ENCODE results near the gene C6orf47.
A peak's percentile ranks its signal among the peaks of the same experiment; 100 is the strongest.

Gene C6orf47

DNA sequence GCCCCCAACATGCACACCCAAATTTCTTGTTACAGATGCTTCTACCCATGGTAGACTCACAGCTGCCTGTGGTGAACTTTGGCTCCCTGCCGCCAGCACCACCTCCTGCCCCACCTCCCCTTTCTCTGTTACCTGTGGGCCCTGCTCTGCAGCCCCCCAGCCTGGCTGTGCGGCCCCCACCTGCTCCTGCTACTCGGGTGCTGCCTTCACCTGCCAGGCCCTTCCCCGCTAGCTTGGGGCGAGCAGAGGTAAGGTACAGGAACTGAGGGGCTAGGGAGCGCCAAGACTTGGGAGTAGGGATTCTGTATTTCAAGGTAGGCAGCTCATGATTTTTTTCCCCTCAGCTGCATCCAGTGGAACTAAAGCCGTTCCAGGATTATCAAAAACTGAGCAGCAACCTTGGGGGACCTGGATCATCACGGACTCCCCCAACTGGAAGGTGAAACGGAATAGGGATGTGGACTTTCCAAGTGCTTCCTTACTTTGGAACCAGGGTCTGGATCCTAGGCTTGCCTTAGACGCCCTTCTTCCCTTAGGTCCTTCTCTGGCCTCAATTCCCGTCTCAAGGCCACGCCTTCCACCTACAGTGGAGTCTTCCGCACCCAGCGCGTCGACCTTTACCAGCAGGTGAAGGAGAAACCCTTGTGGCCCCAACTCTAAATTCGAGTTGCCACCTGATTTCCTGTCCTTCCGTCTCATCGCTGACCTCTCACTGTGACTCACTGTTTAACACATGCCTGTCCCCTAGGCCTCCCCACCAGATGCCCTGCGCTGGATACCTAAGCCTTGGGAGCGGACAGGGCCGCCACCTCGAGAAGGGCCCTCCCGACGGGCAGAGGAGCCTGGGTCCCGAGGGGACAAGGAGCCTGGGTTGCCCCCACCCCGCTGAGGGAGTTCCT is 23.6 kb downstream of the C6orf47 start:
- no peak for DNase-seq

DNA sequence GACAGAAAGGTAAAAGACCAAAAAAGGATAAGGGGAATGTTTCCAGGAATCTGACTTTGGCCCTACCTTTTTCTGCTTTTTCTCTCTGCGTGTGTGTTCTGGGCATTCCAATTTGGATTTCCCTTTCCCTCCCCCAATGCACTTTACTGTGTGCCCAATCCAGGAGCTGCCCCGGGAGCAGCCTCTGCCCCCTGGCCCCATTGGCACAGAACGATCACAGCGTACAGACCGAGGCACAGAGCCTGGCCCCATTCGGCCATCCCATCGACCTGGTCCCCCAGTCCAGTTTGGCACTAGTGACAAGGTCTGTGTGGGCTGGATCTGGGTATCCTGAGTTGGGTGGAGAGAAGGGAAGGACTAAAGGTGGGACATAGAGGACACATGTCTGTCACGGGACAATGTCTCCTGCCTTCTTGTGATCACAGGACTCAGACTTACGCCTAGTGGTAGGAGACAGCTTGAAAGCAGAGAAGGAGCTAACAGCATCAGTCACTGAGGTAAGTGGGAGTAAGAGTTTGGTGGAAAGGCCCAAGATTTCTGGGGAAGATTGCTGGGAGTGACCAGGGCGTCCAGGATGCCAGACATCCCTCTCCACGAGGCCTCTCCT is 25.5 kb downstream of the C6orf47 start:
- no peak for DNase-seq

DNA sequence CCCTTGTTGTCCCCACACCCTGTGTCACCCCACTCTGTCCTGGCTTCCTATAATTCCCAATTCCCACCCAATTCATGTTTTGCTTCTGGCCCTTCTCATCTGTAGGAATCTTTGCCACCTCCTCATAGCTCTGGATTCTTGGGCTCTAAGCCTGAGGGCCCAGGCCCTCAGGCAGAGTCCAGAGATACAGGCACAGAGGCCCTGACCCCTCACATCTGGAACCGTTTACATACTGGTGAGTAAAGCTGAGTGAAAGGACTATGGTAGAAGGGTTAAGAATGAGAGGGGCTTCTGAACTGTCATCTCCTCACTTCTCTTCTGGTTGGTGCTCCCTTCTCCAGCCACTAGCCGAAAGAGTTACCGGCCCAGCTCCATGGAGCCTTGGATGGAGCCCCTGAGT is 26.4 kb downstream of the C6orf47 start:
- no peak for DNase-seq

DNA sequence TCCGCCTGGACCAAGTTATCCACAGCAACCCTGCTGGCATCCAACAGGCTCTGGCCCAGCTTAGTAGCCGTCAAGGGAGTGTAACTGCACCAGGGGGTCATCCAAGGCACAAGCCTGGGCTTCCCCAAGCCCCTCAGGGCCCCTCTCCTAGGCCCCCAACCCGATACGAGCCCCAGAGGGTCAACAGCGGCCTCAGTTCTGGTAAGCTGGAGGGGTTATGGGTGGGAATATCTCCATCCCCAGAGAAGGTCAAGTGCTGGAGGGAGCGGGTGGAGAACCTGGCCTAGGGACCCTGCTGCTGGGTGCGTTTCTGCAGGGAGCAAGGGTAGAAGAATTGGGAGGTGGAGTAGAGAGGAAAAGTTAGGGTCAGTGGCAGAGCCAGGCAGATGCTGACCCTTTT is 27.1 kb downstream of the C6orf47 start:
- DNase-seq, result no peak

DNA sequence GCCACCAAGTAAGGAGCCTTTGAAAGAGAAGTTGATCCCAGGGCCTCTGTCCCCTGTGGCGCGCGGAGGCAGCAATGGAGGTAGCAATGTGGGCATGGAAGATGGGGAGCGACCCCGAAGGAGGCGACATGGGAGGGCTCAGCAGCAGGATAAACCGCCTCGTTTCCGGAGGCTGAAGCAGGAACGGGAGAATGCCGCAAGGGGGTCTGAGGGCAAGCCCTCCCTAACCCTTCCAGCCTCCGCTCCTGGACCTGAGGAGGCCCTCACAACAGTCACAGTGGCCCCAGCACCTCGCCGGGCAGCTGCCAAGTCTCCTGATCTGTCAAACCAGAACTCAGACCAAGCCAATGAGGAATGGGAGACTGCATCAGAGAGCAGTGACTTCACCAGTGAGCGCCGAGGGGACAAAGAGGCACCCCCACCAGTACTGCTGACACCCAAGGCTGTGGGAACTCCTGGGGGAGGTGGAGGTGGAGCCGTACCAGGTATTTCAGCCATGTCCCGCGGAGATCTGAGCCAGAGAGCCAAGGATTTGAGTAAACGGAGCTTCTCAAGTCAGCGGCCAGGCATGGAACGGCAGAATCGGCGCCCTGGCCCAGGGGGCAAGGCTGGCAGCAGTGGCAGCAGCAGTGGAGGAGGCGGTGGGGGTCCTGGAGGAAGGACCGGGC is 28.2 kb downstream of the C6orf47 start:
- DNase-seq, result no peak

DNA sequence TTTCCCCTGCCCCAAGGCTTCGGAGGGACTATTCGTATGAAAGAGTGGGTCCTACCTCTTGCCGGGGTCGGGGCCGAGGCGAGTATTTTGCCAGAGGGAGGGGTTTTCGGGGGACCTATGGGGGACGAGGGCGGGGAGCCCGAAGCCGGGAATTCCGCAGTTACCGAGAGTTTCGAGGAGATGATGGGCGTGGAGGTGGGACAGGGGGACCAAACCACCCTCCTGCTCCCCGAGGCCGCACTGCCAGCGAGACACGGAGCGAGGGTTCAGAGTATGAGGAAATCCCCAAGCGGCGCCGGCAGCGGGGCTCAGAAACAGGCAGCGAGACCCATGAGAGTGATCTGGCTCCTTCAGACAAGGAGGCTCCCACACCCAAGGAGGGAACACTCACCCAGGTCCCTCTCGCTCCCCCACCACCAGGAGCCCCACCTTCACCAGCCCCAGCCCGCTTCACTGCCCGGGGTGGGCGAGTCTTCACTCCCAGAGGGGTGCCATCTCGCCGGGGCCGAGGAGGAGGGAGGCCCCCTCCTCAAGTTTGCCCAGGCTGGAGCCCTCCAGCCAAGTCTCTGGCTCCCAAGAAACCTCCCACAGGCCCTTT is 28.8 kb downstream of the C6orf47 start:
- DNase-seq, result no peak

DNA sequence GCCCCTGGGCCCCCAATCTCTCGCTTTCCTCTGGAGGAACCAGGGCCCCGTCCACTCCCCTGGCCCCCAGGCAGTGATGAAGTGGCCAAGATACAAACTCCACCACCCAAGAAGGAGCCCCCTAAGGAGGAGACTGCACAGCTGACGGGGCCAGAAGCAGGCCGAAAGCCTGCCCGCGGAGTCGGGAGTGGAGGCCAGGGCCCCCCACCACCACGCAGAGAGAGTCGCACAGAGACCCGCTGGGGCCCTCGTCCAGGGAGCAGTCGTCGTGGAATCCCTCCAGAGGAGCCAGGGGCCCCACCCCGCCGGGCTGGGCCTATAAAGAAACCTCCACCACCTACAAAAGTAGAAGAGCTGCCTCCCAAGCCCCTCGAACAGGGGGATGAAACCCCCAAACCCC is 29.4 kb downstream of the C6orf47 start:
- DNase-seq, result no peak

DNA sequence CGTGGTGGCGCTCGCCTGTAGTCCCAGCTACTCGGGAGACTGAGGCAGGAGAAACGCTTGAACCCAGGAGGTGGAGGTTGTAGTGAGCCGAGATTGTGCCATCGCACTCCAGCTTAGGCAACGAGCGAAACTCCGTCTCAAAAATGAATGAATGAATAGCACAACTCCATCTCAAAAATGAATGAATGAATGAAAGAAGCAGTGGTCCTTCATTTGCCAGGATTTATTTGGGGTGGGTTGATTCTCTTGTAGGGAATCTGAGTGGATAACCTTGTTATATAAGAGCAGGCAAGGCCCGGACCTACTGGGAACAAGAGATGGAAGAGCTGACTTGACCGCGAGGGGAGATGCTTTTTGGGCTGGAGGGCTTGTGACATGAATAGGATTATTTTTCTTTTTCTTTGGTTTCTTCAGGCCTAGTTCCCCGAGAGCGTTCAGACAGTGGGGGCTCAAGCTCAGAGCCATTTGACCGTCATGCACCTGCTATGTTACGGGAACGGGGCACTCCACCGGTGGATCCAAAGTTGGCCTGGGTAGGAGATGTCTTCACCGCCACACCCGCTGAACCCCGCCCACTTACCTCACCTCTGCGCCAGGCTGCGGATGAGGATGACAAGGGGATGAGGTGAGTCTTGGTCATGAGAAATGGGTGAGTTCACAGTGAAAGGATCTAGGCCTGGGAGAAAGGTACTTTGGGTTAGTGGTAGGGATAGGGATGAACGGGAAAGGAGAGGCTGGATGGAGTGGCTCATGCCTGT is 30.2 kb downstream of the C6orf47 start:
- no peak for DNase-seq

DNA sequence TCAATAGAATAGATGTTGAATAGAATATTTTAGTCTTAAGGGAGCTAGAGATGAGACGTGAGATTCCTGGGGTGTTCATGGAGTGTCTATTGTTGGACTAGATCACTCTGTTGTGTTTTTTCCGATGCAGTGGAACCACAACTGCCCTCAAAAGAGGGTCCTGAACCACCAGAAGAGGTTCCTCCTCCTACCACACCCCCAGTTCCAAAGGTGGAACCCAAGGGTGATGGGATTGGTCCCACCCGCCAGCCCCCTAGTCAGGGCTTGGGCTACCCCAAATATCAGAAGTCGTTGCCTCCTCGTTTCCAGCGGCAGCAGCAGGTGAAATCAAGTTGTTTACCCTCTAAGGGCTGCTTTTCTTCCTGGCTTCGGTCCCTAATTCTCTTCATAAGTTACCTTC is 31.6 kb downstream of the C6orf47 start:
- no peak for DNase-seq

DNA sequence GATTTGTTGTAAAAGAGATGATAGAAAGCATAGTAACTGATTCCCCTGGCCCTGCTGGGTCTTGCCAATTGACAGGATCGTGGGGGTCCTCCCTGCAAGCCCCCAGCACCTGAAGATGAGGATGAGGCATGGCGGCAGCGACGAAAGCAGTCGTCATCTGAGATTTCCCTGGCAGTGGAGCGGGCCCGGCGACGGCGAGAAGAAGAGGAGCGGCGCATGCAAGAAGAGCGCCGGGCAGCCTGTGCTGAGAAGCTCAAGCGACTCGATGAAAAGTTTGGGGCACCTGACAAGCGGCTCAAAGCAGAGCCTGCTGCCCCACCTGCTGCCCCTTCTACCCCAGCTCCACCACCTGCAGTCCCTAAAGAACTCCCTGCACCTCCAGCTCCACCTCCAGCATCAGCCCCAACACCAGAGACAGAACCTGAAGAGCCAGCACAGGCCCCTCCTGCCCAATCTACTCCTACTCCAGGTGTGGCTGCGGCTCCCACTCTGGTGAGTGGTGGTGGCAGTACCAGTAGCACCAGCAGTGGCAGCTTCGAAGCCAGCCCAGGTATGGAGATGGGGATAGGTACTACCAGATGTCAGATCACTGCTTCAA is 32.8 kb downstream of the C6orf47 start:
- DNase-seq, result no peak

DNA sequence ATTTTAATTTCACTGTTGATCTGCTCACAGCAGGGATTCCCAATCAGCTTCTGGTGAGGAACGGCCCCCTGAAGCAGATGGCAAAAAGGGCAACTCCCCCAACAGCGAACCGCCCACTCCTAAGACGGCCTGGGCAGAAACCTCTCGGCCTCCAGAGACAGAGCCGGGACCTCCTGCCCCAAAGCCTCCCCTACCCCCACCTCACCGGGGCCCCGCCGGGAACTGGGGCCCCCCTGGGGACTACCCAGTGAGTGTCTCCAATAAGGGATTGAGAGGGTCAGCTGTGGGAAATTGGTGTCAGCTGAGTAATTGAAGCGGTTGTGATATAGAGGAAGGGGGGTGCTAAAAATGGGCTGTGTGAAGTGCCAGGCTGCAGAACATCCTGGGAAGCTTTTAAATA is 33.6 kb downstream of the C6orf47 start:
- DNase-seq, result no peak

DNA sequence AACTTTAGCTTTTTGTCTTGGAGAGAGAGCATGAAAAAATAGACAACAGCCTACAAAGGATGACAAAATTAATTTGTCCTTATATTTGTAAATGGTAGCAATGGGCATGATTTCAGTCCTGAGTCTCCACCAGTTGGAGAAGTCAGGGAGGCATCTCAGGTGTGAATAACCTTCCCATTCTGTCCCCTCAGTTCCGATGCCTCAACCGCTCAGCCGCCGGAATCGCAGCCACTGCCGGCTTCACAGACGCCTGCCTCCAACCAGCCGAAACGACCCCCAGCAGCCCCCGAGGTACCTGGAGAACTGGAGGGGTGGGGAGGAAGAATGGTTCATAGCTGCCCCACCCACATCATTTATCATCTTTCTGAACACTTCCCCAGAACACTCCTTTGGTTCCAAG is 36.5 kb downstream of the C6orf47 start:
- no peak for DNase-seq

DNA sequence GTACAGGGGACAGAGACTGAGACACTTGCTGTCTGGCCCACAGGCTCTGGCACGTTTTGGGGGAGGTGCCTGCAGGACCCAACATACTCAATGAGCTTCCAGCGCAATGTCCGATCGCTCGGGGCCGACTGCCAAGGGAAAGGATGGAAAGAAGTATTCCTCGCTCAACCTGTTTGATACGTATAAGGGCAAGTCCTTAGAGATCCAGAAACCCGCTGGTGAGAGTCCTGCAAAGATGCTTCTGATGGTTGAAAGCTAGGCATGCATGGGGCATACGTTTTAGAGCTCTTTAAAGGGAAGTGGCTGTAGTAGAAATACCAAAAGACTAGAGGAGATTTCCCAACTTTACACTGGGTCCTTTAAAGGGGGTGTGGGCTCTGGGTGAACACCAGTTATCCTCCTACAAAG is 37.9 kb downstream of the C6orf47 start:
- DNase-seq, result no peak

DNA sequence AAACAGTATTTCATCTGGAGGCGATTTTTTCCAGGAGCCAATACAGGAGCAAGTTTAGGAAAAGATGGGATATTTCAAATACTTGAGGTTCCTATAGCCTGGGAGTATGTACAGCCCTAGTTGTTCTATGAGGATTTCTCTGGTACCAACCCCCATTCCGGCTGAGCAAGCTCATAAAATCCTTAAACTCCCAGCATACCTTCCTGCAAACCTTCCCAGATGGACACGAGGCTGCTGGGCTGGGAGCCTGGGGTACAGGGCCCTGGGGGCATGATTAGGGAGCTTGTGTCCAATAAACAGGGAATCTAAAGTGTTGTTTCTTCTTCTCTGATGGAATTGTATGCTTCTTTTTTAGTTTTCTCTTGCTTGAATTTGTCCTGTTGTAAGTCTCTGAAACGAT is 38.6 kb downstream of the C6orf47 start:
- no peak for DNase-seq

DNA sequence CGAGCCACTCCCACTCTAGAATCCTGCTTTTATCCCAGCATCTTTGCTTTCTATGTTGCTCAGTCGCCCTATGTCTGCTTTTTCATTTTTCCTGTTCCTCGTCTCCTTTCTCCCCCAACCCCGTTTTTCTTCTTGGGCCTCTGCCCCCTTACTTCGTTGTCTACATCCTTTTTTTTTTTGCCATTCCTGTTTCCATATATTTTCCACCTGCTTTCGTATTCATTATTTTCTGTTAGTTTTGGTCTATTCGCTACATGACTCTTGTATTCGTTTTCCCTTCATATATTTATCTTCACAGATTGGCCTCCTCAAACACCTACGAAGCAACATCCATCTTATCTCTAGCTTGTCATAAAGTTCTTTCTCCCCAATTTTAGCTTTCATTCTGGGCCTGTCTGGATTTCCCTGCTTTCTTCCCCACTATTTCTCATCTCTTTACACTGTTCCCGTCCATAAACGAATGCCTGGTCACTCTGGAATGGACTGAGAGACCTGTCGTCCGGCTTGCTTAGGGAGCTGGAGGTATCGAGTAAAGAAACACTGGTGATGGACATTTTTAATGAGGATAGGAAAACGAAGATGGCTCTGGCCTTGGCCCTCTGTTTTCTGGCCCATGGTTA is 39.1 kb downstream of the C6orf47 start:
- no peak for DNase-seq

DNA sequence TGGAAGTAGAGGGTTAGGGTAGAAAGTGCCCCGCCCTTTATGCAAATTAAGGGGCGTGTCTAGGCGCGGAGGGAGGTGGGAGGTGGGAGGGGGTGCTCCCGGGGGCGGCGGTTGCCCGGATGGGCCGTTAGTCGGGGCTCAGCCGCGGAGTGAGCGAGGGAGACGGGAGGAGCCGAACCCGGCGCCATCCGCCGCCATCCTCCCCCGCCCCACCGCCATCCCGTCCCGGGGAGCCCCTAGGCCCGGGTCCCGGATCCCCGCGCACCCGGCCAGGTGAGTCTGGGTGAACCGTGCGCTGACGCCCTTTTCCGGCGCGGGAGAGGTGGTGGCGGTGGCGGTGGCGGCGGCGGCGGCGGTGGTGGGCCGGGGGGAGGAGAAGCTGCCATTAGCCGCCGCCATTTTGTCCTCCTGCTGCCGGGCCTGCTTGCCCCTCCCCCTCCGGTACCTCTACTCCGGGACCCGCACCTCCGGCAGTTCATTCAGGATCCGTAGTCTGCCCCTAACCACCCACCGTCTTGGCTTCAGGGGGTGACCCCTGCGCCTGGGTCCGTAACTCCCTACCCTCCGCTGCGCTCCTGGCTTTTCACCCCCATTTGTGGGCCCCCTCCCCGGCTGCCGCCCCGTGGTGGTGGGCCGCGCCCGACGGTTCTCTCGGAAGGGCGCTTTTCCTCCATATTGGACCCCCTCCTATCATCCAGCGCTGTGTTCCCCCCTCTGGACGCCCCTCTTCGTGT is 39.8 kb downstream of the C6orf47 start, which contains the start of gene PRRC2A:
Gene PRRC2A, plus strand, starts transcription at position 130 of the 734 bp plus-strand sequence. CDS start 2,075 bp downstream, outside the sequence.
- peak in 44 of 56 donors; percentile 31 to 100 (median 78) for DNase-seq

DNA sequence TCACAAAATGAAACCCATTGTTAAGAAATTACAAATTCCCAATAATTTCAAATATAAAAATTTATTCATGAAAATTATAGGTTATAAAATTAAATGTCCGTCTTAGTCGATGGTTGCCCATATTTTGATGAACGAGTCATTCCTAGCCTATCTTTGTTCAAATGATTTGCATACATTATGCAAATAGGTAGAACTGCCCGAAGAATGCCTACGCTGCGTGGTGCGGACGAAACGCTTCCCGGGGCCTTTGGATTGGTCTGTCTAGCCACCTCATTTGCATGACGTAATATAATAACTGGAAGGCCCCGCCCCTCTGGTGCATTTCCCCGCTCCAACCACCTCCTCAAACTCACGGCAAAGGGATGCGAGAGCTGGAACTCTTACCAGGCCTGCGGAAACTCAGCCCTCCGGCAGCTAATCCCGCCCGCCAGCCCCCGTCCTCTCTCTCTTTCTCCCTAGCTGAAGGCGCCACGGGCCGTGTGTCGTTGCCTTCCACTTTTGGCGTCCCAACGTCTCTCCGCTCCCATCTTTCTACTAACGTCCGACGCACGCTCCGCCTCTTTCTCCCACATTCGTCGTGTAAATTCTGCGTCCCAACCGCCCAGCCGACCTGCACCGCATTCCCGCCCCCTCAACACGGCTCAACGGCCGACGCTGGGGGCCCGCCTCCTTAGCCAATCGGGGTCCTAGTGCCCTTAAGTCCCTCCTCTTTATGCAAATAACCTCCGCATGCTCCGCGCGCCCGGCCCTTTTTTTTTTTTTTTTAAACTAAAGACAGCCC is 40.6 kb downstream of the C6orf47 start:
- DNase-seq, result peak; percentile 79 to 100 (median 97)

DNA sequence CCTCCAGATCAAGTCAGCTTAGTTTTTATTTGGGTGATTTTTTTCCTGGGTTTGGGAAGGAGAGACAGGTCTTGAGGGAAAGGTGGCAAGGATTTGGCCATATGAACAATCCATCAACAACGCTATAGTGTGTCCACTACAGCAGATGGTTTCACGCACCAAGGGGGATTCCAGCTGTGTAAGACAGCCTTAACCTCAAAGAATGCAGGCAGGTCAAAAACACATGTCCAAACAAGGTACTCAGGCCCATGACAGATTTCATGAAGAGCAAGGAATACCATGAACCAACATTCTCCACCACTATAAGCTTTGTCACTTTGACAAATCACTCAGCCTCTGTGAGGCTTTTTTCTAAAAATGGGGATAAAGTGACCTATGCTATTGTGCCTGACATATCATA is 43.6 kb downstream of the C6orf47 start:
- no peak for DNase-seq

DNA sequence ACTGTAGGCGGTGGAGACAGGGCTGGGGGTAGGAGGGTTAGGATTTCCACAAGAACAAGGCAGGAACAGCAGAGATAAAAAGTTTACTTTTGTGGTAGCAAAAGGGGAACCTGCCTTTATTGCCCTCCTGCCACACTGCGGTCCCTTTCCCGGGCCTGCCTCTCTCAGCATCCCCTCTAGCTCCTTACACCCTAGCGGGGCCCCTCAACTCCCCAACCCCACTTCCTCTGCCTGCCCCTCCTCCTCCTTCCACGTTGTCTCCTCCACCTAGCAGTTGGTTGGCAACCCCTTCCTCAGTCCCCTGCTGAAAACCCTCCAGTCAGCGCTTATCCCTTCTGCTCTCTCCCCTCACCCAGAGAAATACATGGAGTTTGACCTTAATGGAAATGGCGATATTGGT is 44.8 kb downstream of the C6orf47 start:
- DNase-seq, result peak in 1 of 56 donors; percentile 9
